Peyer's patch (tissue), 4 donors: ENCODE results near the gene SNX20. TPM values are rescaled to one million over a fixed set of nuclear protein-coding genes. Genes with fewer than 3 reads are reported as not detected.

Experiments
- DNase-seq, 3 donors: peaks; one replicate each; pipeline ENCODE4 v3.0.0-alpha.2; 2017 to 2019
- H3K27ac ChIP-seq, 4 donors: fragments of 200-600 bp; sonication (generic); one replicate each; pipeline ENCODE4 v1.5.1; 2016 to 2019
- H3K27me3 ChIP-seq, 2 donors: fragments of 200-600 bp; sonication (generic); one replicate each; pipeline ENCODE4 v1.5.1; 2019
- H3K36me3 ChIP-seq, 3 donors: fragments of 200-600 bp; sonication (generic); one replicate each; pipeline ENCODE4 v1.5.1; 2016 to 2019
- H3K4me1 ChIP-seq, 4 donors: fragments of 200-600 bp; sonication (generic); one replicate each; pipeline ENCODE4 v1.5.1; 2016 to 2019
- H3K4me3 ChIP-seq, 4 donors: fragments of 200-600 bp; sonication (generic); 1 replicate in 3 of 4; 2 replicates in 1 of 4; pipeline ENCODE4 v1.5.1; 2016 to 2019; ENCODE audit warnings: mild to moderate bottlenecking in 1 of 4
- H3K9me3 ChIP-seq, 4 donors: fragments of 200-600 bp; sonication (generic); one replicate each; pipeline ENCODE4 v1.5.1; 2016 to 2019; ENCODE audit warnings: mild to moderate bottlenecking in 1 of 4
- CTCF ChIP-seq, 6 experiments: fragments of 450-650 bp in 4 of 6; fragments of 200-600 bp in 2 of 6; sonication (generic) in 1 of 6; IDR thresholded peaks; one replicate each; pipeline ENCODE4 v1.5.1; 2017 to 2019; ENCODE audit warnings: antibody characterized with exemption in 6 of 6, mild to moderate bottlenecking in 3 of 6, moderate library complexity in 1 of 6
- POLR2A ChIP-seq, 2 donors: fragments of 450-650 bp; IDR thresholded peaks; one replicate each; pipeline ENCODE4 v1.5.1; 2017; ENCODE audit warnings: antibody characterized with exemption in 2 of 2, mild to moderate bottlenecking in 2 of 2, moderate library complexity in 2 of 2
- total RNA-seq, 4 donors: library from RNA; depleted of rRNA; stranded (reverse); fragments of >200 nt; gene quantifications; one replicate each; pipeline ENCODE4 v1.1.0, GENCODE V29; 2016

SNX20 gene
- total RNA-seq, 4 donors from 2014 or later: 1.3 to 10.7 (median 2.3) TPM

- peak overlapping the region in 3 of 4 donors; percentile 9 to 60 (median 43) for H3K27ac ChIP-seq
- no peaks in the 10 kb centered on the region for H3K36me3 ChIP-seq
- no peaks in the 10 kb centered on the region for H3K27me3 ChIP-seq
- TF ChIP-seq CTCF (IDR thresholded peaks at IDR 0.05) (no peak), POLR2A (IDR thresholded peaks at IDR 0.05) (no peak)
- peaks cover 0 to 2% (median under 1%) of the 10 kb centered on the region in 4 donors for H3K9me3 ChIP-seq
- peak overlapping the region in 3 of 4 donors; percentile 6 to 16 (median 15) for H3K4me3 ChIP-seq
- no peaks in the 10 kb centered on the region for H3K4me1 ChIP-seq
- no peak for DNase-seq
Observed at GRCh38 chr16:50666658-50667496, 14.2 kb downstream of the SNX20 start.

- TF ChIP-seq POLR2A (IDR thresholded peaks at IDR 0.05): no peak
- peak; percentile 78 to 94 (median 83) for TF ChIP-seq CTCF (IDR thresholded peaks at IDR 0.05)
Observed at GRCh38 chr16:50665128-50665878, 15.8 kb downstream of the SNX20 start.

GRCh38 chr16:50664270-50664669 lies 16.8 kb downstream of the SNX20 start:
- Histone ChIP-seq H3K4me1 (no peaks in the 10 kb centered on the region), H3K9me3 (no peaks in the 10 kb centered on the region), H3K36me3 (no peaks in the 10 kb centered on the region), H3K27ac (no peak overlapping the region), H3K4me3 (no peak overlapping the region), H3K27me3 (no peaks in the 10 kb centered on the region)
- no peak for TF ChIP-seq CTCF (IDR thresholded peaks at IDR 0.05)
- TF ChIP-seq POLR2A (IDR thresholded peaks at IDR 0.05): no peak
- DNase-seq: no peak

More at GRCh38 chr16:50665128-50665878, 15.8 kb downstream of the SNX20 start:
- Histone ChIP-seq H3K4me3 (peak overlapping the region; percentile 30 to 47 (median 38)), H3K4me1 (no peaks in the 10 kb centered on the region), H3K27me3 (no peaks in the 10 kb centered on the region), H3K27ac (peak overlapping the region; percentile 5 to 36 (median 7)), H3K9me3 (no peaks in the 10 kb centered on the region), H3K36me3 (no peaks in the 10 kb centered on the region)
- peak; percentile 68 to 90 (median 82) for DNase-seq

GRCh38 chr16:50662306-50662940 lies 18.7 kb downstream of the SNX20 start:
- TF ChIP-seq CTCF (IDR thresholded peaks at IDR 0.05): no peak
- no peak for TF ChIP-seq POLR2A (IDR thresholded peaks at IDR 0.05)
- Histone ChIP-seq H3K27me3 (no peaks in the 10 kb centered on the region), H3K9me3 (no peaks in the 10 kb centered on the region), H3K36me3 (no peaks in the 10 kb centered on the region), H3K4me1 (no peaks in the 10 kb centered on the region), H3K27ac (no peak overlapping the region), H3K4me3 (no peak overlapping the region)
- no peak for DNase-seq

GRCh38 chr16:50659806-50660205 lies 21.3 kb downstream of the SNX20 start:
- TF ChIP-seq CTCF (IDR thresholded peaks at IDR 0.05): no peak
- no peak for TF ChIP-seq POLR2A (IDR thresholded peaks at IDR 0.05)
- no peaks in the 10 kb centered on the region for H3K36me3 ChIP-seq
- H3K4me3 ChIP-seq: no peak overlapping the region
- no peak overlapping the region for H3K27ac ChIP-seq
- no peaks in the 10 kb centered on the region for H3K4me1 ChIP-seq
- no peaks in the 10 kb centered on the region for H3K27me3 ChIP-seq
- no peaks in the 10 kb centered on the region for H3K9me3 ChIP-seq
- no peak for DNase-seq
